Measurements from ENCODE around the gene MPPED1. TPM values are rescaled to one million over a fixed set of nuclear protein-coding genes. Genes with fewer than 3 reads are reported as not detected.

Gene MPPED1
- total RNA-seq, 4 donors from 2014 or later = not detected

DNA sequence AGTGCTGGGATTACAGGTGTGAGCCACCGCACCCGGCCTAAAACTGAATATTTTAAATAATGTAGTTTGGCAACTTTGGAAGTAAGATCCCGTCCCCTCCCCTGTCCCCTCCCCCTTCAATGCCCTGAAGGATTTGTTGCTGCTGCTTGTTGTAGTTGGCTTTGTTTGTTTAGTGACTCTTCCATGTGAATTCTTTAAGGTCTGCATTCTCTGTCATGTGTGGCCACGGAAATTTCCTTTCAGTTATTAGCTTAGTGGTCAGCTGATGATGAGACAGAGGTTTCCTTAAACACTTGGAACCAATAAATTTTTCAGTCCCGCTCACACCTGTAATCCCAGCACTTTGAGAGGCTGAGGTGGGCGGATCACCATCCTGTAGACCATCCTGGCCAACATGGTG lies 109.9 kb downstream of the MPPED1 start:
- no peak for DNase-seq
- peaks cover 0 to 5% (median 0%) of the 10 kb centered on the region in 3 donors for H3K4me1 ChIP-seq
- 34 to 60% methylated on average over 4 to 5 of the region's 6 CpGs for WGBS, 2 donors
- no peak overlapping the region for H3K27ac ChIP-seq
- TF ChIP-seq POLR2A (IDR thresholded peaks at IDR 0.05) = no peak
- TF ChIP-seq, protein P1, sequence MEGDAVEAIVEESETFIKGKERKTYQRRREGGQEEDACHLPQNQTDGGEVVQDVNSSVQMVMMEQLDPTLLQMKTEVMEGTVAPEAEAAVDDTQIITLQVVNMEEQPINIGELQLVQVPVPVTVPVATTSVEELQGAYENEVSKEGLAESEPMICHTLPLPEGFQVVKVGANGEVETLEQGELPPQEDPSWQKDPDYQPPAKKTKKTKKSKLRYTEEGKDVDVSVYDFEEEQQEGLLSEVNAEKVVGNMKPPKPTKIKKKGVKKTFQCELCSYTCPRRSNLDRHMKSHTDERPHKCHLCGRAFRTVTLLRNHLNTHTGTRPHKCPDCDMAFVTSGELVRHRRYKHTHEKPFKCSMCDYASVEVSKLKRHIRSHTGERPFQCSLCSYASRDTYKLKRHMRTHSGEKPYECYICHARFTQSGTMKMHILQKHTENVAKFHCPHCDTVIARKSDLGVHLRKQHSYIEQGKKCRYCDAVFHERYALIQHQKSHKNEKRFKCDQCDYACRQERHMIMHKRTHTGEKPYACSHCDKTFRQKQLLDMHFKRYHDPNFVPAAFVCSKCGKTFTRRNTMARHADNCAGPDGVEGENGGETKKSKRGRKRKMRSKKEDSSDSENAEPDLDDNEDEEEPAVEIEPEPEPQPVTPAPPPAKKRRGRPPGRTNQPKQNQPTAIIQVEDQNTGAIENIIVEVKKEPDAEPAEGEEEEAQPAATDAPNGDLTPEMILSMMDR (IDR thresholded peaks at IDR 0.05) = no peak
- intact Hi-C loops (cut with DNase I) = no loop called here
- H3K36me3 ChIP-seq = no peaks in the 10 kb centered on the region
- no peak overlapping the region for H3K4me3 ChIP-seq
- peaks cover 0 to 17% (median 0%) of the 10 kb centered on the region in 4 donors for H3K27me3 ChIP-seq
- no peaks in the 10 kb centered on the region for H3K9me3 ChIP-seq

DNA sequence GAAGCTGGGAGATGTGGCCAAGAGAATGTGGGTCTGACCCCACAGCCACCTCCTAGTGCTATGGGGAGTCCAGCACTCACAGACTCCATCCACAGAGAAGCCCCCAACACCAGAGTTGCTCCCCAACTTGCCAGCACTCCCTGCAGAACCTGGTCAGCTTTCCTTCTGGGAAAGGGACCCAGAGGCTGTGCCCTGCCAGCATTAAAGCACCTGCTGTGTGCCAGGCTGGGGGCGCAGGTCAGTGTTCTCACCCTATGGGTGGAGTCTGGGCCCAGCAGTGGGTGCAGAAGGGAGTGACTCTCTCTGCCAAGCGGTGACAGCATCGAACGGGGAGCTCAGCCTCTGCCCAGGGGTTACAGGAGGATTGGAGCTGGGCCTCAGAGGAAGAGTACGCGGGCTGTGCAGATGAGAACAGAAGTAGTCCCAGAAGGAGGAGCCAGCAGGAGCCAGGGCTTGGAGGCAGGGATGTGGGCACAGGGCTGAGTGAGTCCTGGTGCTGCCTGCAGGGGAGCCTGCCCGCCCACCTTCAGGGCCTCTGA lies 114.4 kb downstream of the MPPED1 start:
- Histone ChIP-seq H3K27ac (no peak overlapping the region), H3K4me3 (no peak overlapping the region), H3K36me3 (no peaks in the 10 kb centered on the region), H3K9me3 (no peaks in the 10 kb centered on the region), H3K4me1 (peaks cover 4 to 19% (median 9%) of the 10 kb centered on the region in 3 donors), H3K27me3 (peaks cover 0 to 16% (median 0%) of the 10 kb centered on the region in 4 donors)
- TF ChIP-seq POLR2A (IDR thresholded peaks at IDR 0.05) = no peak
- TF ChIP-seq, protein P1 (IDR thresholded peaks at IDR 0.05) = no peak
- DNase-seq = no peak
- 40 to 53% methylated on average over 1 to 5 of the region's 7 CpGs for WGBS, 2 donors
- intact Hi-C loops (cut with DNase I) = no loop called here

DNA sequence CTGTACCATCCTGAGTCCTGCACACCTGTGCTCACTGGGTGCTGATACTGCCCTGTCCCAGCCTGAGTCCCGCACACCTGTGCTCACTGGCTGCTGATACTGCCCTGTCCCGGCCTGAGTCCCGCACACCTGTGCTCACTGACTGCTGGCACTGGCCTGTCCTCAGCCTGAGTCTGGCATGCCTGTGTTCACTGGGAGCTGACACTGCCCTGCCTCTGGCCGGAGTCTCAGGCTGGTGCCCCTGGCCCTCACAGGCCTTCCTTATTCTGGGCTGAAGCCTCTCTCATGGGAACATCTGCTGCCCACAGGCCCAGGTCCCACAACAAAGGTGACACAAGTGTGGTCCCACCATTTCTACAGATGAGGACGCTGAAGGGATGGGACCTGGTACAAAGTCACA lies 115.1 kb downstream of the MPPED1 start:
- WGBS, 2 donors = 84% methylated on average over 4 of the region's 5 CpGs; no CpG with 5 or more reads in 1 of the 2 donors
- Histone ChIP-seq H3K4me3 (no peak overlapping the region), H3K4me1 (peaks cover 7 to 22% (median 9%) of the 10 kb centered on the region in 3 donors), H3K36me3 (no peaks in the 10 kb centered on the region), H3K27me3 (peaks cover 0 to 16% (median 0%) of the 10 kb centered on the region in 4 donors), H3K9me3 (no peaks in the 10 kb centered on the region), H3K27ac (no peak overlapping the region)
- DNase-seq = no peak
- no peak for TF ChIP-seq POLR2A (IDR thresholded peaks at IDR 0.05)
- TF ChIP-seq, protein P1 (IDR thresholded peaks at IDR 0.05) = no peak
- intact Hi-C loops (cut with DNase I) = no loop called here

DNA sequence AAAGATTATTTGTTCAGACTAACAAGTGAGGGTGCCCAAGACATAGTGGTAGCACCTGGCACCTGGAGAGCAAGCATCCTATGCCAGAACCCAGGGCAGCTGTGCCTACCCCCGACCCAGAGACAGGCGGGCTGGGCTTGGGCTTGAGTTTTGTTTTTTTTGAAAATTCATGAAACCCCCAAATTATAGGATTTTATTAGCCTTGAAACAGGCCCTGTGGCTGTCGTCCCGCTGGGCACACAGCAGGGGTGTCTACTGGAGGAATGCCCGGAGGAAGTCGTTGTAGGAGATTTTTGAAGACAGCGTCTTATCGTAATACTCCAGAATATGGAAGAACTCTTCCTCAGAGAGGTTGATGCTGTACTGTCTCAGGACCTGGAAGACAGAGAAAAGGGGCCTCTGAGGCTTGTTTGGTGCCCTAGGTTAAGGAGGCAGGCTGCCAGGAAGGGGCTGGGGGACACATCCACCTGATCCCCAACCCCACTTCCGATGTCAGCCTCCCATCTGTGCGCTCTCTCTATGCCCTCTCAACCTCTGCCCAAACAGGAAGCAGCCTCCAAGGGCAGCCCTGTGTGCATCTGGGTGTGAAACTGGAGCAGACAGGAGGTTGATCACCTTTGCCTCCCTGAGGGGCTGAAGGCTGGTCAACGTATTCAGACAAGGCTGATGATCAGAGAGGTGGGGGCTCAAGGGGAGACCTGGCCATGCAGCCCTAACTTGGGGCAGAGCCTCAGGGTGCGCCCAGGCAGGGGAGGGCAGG lies 117.0 kb downstream of the MPPED1 start:
- no peak for DNase-seq
- intact Hi-C loops (cut with DNase I) = no loop called here
- TF ChIP-seq POLR2A (IDR thresholded peaks at IDR 0.05) = no peak
- TF ChIP-seq, protein P1 (IDR thresholded peaks at IDR 0.05) = no peak
- H3K4me3 ChIP-seq = no peak overlapping the region
- H3K9me3 ChIP-seq = no peaks in the 10 kb centered on the region
- 59 to 87% methylated on average over 6 to 10 of the region's 12 CpGs for WGBS, 2 donors
- peaks cover 9 to 33% (median 10%) of the 10 kb centered on the region in 3 donors for H3K4me1 ChIP-seq
- no peaks in the 10 kb centered on the region for H3K36me3 ChIP-seq
- peaks cover 0 to 16% (median 0%) of the 10 kb centered on the region in 4 donors for H3K27me3 ChIP-seq
- H3K27ac ChIP-seq = no peak overlapping the region

DNA sequence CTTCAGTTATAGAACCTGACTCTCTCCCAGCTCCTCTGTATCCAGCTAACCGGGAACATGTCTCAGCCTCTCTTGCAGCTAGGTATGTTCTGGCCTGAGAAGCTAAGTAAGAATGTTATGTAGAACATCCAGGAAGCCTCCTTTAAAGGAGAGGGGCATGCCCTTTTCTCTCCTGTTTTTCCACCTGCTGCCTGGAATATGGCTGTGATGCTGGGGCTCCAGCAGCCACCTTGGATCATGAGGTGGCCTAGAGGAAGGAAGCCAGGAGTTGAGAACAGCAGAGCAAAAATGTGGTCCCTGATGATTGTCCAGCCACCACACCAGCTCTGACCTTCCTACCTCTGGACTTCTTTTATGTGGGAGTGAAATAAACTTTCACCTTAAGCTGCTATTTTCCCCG lies 117.6 kb downstream of the MPPED1 start:
- WGBS, 2 donors = 88 to 100% methylated on average over 2 of the region's 2 CpGs
- Histone ChIP-seq H3K4me1 (peaks cover 9 to 35% (median 10%) of the 10 kb centered on the region in 3 donors), H3K9me3 (no peaks in the 10 kb centered on the region), H3K27ac (no peak overlapping the region), H3K36me3 (no peaks in the 10 kb centered on the region), H3K4me3 (no peak overlapping the region), H3K27me3 (peaks cover 0 to 16% (median 0%) of the 10 kb centered on the region in 4 donors)
- intact Hi-C loops (cut with DNase I) = no loop called here
- TF ChIP-seq POLR2A (IDR thresholded peaks at IDR 0.05) = no peak
- TF ChIP-seq, protein P1 (IDR thresholded peaks at IDR 0.05) = no peak
- DNase-seq = no peak

Data from esophagus squamous epithelium (tissue), 5 donors.